Stimulated activated CD8-positive, alpha-beta memory T cell treated with anti-CD3 and anti-CD28 coated beads, Interleukin-7, amount 100 ng/mL, for 48 hours (primary cell): Measurements from ENCODE around the gene YWHAE.
"Not testable (repeated sequence)": the region's sequence is repeated elsewhere in the genome, so short reads cannot be mapped to it uniquely, and the experiment has no call there.

Experiments used
- DNase-seq, 2 donors: peaks; one replicate each; pipeline ENCODE4 v3.0.0-alpha.2; 2020; ENCODE audit warnings: low read depth in 1 of 2; ENCODE audit errors: extremely low read depth in 1 of 2

YWHAE gene

DNA sequence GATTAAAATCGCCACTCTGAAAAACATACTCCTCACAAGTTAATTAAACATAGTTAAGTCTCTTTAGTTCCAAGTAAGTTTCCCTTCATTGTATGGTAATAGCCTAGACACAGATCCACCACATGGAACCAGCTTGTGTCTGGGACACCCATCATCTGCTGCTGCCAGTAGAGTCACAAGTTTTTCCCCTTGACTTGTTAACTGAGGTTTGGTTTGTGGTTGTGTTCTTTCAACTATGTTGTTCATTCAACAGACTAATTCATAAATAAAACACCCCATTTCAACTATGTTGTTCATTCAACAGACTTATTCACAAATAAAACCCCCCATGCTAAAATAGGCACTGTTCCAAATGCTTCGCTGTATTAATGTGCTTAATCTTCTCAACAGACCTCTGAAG, 24.4 kb downstream of the YWHAE start:
- no peak for DNase-seq

- DNase-seq, result no peak
These were observed 25.4 kb downstream of the YWHAE start for GRCh38 chr17:1374431-1375177.

- DNase-seq, result no peak
These were observed 26.2 kb downstream of the YWHAE start for GRCh38 chr17:1373707-1374237.

DNA sequence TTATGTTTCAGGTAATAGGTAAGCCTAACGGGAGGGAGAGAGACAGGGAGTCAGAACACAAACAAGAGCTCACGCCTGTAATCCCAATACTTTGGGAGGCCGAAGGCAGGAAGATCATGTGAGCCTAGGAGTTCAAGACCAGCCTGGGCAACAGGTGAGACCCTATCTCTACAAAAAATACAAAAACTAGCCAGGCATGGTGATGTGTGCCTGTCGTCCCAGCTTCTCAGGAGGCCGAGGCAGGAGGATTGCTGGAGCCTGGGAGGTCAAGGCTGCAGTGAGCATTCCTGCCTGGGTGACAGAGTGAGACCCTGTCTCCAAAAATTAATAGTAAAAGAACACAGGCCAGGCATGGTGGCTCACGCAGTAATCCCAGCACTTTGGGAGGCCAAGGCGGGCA, 27.4 kb downstream of the YWHAE start:
- no peak for DNase-seq

GRCh38 chr17:1371893-1372590, 28.0 kb downstream of the YWHAE start:
- DNase-seq, result no peak

DNA sequence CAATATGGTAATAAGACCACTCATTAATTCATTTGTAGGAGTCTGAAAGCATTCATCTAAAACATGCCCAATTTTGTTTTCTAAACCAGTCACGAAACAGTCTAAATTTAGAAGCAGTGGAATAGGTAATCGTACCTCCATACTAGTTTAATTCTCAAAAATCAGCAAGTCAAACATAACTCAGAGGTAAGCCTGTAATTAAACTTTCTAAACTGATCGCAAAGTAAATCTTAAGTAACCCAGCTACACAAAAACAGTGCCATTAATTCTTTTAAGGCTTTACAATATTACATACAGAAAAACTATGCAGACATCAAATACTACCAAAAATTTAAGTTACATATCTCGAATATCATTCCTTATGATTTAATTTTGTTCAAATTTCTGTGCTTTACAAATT, 31.4 kb downstream of the YWHAE start:
- no peak for DNase-seq

- DNase-seq, result no peak
These were observed 32.7 kb downstream of the YWHAE start for GRCh38 chr17:1367351-1367745.

DNA sequence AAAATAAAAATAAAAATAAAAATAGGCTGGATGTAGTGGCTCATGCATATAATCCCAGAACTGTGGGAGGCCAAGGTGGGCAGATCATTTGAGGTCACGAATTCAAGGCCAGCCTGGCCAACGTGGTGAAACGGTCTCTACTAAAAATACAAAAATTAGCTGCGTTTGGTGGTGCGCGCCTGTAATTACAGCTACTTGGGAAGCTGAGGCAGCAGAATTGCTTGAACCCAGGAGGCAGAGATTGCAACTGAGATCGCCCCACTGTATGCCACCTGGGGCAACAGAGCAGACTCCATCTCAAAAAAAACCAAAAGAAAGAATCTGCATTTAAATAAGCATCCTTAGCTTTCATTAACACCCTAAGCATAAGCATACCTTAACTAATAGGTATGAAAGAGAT, 33.8 kb downstream of the YWHAE start:
- no peak for DNase-seq

- DNase-seq, result no peak
These were observed 34.5 kb downstream of the YWHAE start for GRCh38 chr17:1365445-1366039.

DNA sequence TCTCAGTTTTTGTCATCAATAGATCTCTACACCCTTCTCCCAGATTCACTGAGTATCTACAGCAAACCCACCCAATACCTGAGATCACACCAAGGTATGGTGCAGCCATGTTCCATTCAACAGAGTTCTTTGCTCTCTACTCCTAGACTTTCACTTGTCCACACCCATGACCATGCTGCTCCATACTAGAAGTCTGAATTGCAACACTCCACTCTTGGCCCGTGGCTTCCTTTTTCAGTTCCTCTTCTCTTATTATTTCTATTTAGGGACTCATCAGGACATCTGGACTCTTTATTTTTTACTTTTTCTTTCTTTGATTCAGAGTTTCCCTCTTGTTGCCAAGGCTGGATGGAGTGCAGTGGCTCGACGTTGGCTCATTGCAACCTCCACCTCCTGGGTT, 37.1 kb downstream of the YWHAE start:
- DNase-seq, result no peak

DNA sequence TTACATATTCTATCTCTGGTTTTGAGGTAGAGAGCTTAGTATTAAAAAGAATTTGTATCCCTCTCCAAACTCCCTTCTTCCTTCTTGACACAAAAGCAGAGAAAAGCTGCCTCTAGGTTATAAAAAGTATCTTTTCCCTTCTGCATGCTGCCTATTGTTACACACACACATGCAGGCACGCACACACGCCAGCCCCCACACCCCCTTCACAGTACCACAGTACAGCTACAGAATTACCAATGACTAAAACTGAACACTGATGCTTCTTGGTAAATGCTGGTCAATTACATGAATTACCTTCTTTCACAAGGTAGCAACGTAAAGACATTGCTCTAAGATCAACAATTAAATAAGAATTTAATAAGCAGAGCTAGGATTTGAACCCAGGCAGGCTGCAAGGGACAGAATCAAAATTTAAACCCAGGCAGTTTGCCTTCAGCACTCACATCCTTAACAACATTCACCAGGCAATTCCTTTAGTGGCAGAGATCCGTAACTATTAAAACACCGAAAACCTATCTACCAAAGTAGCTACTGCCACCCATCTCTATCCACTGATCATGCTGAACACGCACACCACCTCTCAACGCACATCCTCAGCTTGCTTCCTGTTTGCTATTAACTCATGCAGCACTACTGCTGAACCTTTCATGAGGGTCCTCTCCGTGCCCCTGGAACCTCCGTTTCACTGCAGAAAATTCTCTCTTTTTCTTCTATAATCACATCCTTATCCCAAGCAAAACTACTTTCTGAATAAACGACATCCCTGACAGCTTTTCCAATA, 37.8 kb downstream of the YWHAE start:
- no peak for DNase-seq

DNA sequence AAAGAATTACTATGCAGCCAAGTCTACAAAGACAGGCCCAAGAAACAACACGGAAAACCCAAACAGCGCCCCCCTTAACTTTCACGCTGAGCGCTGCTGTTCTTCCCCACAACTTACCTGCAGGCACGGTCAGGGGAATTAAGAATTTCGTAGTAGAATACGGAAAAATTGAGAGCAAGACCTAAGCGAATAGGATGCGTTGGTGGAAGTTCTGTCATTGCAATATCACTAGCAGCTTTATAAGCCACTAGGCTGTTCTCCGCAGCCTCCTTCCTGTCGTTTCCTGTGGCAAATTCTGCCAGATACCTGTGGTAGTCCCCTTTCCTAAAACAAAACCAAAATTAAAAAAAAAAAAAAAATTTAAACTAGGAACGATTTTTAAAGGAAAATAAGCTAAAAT, 39.0 kb downstream of the YWHAE start:
- DNase-seq, result no peak

DNA sequence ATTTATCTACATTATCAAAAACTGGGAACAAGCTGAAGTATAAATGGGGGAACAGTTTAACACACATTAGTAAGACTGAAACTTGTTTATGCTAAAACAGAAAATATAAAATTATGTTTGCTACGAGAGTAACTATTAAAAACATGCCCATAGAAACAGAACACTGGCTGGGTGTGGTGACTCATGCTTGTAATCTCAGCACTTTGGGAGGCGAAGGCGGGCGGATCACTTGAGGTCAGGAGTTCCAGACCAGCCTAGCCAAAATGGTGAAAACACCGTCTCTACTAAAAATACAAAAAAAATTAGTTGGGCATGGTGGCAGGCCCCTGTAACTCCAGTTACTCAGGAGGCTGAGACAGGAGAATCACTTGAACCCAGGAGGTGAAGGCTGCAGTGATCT, 39.7 kb downstream of the YWHAE start:
- DNase-seq, result not testable (repeated sequence)

DNA sequence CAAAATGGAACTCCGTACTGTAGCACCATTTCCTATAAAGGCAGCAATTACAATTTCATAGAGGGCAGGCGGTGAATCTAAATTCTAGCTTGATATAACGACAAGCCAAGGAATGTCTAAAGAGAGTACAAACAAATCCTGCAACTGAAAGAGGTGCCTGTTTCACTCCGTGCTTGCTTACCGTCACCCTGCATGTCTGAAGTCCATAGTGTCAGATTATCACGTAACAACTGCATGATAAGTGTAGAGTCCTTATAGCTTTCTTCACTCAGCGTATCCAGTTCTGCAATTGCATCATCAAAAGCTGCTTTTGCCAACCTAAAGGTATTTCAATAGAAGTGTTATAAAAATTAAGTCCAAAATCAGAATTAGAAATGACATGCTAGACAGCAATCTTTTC, 46.0 kb downstream of the YWHAE start:
- DNase-seq, result no peak

- not testable (repeated sequence) for DNase-seq
These were observed 47.5 kb downstream of the YWHAE start for GRCh38 chr17:1352530-1352929.

- DNase-seq, result no peak
These were observed 48.1 kb downstream of the YWHAE start for GRCh38 chr17:1351971-1352370.

- no peak for DNase-seq
These were observed 48.7 kb downstream of the YWHAE start for GRCh38 chr17:1351275-1351674.

- no peak for DNase-seq
These were observed 52.3 kb downstream of the YWHAE start for GRCh38 chr17:1347589-1348323.

GRCh38 chr17:1344521-1344920, 55.5 kb downstream of the YWHAE start:
- DNase-seq, result no peak

GRCh38 chr17:1343554-1343953, 56.5 kb downstream of the YWHAE start:
- no peak for DNase-seq
